Measurements from ENCODE around the gene CAPNS1. TPM values are rescaled to one million over a fixed set of nuclear protein-coding genes. Genes with fewer than 3 reads are reported as not detected.

Gene CAPNS1
- total and polyA plus RNA-seq, 2 experiments from 2014 or later: 199 to 320 TPM

DNA sequence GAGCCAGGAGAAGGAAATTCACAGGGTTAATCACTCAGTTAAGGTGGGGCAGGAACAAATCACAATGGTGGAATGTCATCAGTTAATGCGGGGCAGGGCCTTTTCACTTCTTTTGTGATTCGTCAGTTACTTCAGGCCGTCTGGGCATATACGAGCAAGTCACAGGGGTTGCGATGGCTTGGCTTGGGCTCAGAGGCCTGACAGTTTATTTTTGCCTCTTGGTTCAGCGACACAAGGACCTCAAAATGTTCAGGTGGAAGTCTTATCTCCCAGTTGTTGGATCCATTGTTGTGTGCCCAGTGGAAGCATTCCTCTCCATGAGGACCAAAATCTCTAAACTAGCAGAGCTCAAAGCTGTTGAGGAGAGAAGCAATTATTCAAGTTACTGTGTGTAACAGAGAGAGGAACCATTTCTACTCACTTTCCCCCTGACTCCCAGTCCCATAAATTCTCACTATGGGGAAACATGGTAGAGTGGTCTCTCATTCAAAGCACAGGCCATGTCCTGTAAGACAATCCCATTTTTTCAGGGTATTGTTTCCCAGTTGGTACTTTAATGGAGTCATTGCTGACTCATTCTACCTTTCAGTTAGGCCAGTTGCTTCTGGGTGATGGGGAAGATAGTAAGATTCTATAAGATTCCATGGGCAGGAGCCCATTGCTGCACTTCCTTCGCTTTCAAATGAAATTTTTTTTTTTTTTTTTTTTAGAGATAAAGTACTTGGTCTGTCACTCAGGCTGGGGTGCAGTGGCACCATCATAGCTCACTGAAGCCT is 21.1 kb downstream of the CAPNS1 start:
- H3K4me2 ChIP-seq: no peak overlapping the region
- 94% methylated on average over 7 of the region's 7 CpGs for WGBS (ENCODE audit: low lambda C conversion rate, missing lambda C conversion rate)

GRCh38 chr19:36163813-36164212 is 23.9 kb downstream of the CAPNS1 start:
- 98% methylated on average over 12 of the region's 12 CpGs for WGBS (ENCODE audit: low lambda C conversion rate, missing lambda C conversion rate)
- H3K36me3 ChIP-seq (replicated peaks; ENCODE audit: insufficient read depth, low read depth): no peaks in the 10 kb centered on the region
- no peak overlapping the region for H3K4me3 ChIP-seq
- no peak overlapping the region for H3K27ac ChIP-seq
- no peaks in the 10 kb centered on the region for H3K9me2 ChIP-seq (replicated peaks; ENCODE audit: insufficient read depth)
- H3K9me3 ChIP-seq (ENCODE audit: low read depth): no peaks in the 10 kb centered on the region
- H3K4me2 ChIP-seq: no peak overlapping the region
- no peaks in the 10 kb centered on the region for H4K20me1 ChIP-seq (ENCODE audit: insufficient read depth, poor library complexity, severe bottlenecking)
- TF ChIP-seq EZH2 (IDR thresholded peaks at IDR 0.05; ENCODE audit: borderline replicate concordance) (no peak), EZH2phosphoT487 (IDR thresholded peaks at IDR 0.05; ENCODE audit: low read depth, severe bottlenecking, unreplicated experiment) (no peak), CTCF (IDR thresholded peaks at IDR 0.05; ENCODE audit: poor library complexity) (no peak)
- no peaks in the 10 kb centered on the region for H3K4me1 ChIP-seq (ENCODE audit: insufficient read depth)
- H3K27me3 ChIP-seq: no peaks in the 10 kb centered on the region
- H3K79me2 ChIP-seq: no peaks in the 10 kb centered on the region
- DNase-seq (ENCODE audit: low spot score): no peak
- no peak overlapping the region for H2AFZ ChIP-seq

More for the DNA sequence above, 21.1 kb downstream of the CAPNS1 start:
- DNase-seq (ENCODE audit: low spot score): no peak
- no peak for TF ChIP-seq EZH2phosphoT487 (IDR thresholded peaks at IDR 0.05; ENCODE audit: low read depth, severe bottlenecking, unreplicated experiment)
- no peak for TF ChIP-seq CTCF (IDR thresholded peaks at IDR 0.05; ENCODE audit: poor library complexity)
- no peak for TF ChIP-seq EZH2 (IDR thresholded peaks at IDR 0.05; ENCODE audit: borderline replicate concordance)
- no peaks in the 10 kb centered on the region for H3K79me2 ChIP-seq
- H3K27me3 ChIP-seq: no peaks in the 10 kb centered on the region
- no peaks in the 10 kb centered on the region for H3K9me3 ChIP-seq (ENCODE audit: low read depth)
- no peaks in the 10 kb centered on the region for H3K4me1 ChIP-seq (ENCODE audit: insufficient read depth)
- H3K4me3 ChIP-seq: no peak overlapping the region
- no peaks in the 10 kb centered on the region for H4K20me1 ChIP-seq (ENCODE audit: insufficient read depth, poor library complexity, severe bottlenecking)
- no peaks in the 10 kb centered on the region for H3K9me2 ChIP-seq (replicated peaks; ENCODE audit: insufficient read depth)
- H3K36me3 ChIP-seq (replicated peaks; ENCODE audit: insufficient read depth, low read depth): no peaks in the 10 kb centered on the region
- no peak overlapping the region for H3K27ac ChIP-seq
- no peak overlapping the region for H2AFZ ChIP-seq

DNA sequence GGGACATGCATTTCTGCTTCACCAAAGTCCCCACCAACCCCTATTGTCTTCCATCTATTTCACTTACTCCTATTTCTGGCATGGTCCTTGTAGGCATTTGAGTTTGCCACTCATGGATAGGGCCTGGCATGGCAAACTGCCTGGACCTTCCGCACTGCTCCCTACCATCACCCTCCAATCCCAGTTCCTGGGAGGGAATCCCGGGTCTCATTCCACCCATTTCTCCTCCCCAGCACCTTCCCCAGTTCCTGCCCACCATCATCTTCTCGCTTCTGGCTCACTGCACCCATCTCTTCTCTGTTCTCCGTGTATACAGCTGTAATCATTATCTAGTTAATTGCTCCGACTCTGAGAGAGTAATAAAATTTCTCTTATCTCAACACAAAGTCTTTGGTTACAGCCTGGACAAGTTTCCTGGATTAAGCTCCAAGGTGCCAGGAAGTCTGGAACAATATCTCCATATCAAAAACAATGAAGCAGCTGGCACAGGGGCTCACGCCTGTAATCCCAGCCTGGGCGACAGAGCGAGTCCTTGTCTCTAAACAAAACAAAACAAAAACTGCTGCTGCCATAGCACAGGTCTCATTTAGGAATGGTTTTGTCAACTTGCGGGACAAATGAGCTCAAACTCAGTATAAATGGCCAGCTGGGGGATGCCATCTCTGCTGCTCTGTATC is 29.4 kb downstream of the CAPNS1 start:
- H3K9me2 ChIP-seq (replicated peaks; ENCODE audit: insufficient read depth): no peaks in the 10 kb centered on the region
- H3K27me3 ChIP-seq: no peaks in the 10 kb centered on the region
- no peaks in the 10 kb centered on the region for H4K20me1 ChIP-seq (ENCODE audit: insufficient read depth, poor library complexity, severe bottlenecking)
- no peaks in the 10 kb centered on the region for H3K36me3 ChIP-seq (replicated peaks; ENCODE audit: insufficient read depth, low read depth)
- H3K79me2 ChIP-seq: no peaks in the 10 kb centered on the region
- peak overlapping the region; percentile 96 for H3K27ac ChIP-seq
- DNase-seq (ENCODE audit: low spot score): peak; percentile 46
- whole genome bisulfite sequencing (ENCODE audit: low lambda C conversion rate, missing lambda C conversion rate): 32% methylated on average over 9 of the region's 9 CpGs
- H3K4me1 ChIP-seq (ENCODE audit: insufficient read depth): peaks cover 12% of the 10 kb centered on the region
- no peak for TF ChIP-seq EZH2 (IDR thresholded peaks at IDR 0.05; ENCODE audit: borderline replicate concordance)
- no peak for TF ChIP-seq CTCF (IDR thresholded peaks at IDR 0.05; ENCODE audit: poor library complexity)
- no peak for TF ChIP-seq EZH2phosphoT487 (IDR thresholded peaks at IDR 0.05; ENCODE audit: low read depth, severe bottlenecking, unreplicated experiment)
- no peaks in the 10 kb centered on the region for H3K9me3 ChIP-seq (ENCODE audit: low read depth)
- no peak overlapping the region for H2AFZ ChIP-seq
- H3K4me3 ChIP-seq: no peak overlapping the region
- H3K4me2 ChIP-seq: peak overlapping the region; percentile 63
